GM23338 (cell line): ENCODE measurements around the gene PHOX2A. TPM values are rescaled to one million over a fixed set of nuclear protein-coding genes. Genes with fewer than 3 reads are reported as not detected.

Experiments used
- ATAC-seq: fragments of 200-7000 bp; cut with Tn5 transposase; 3 replicates; pipeline ENCODE4 v1.9.1; 2020
- DNase-seq: peaks from one replicate; pipeline ENCODE4 v3.0.0-alpha.2; 2015; ENCODE audit warnings: low spot score
- H2AFZ ChIP-seq: fragments of 200-600 bp; sonication (generic); 2 replicates; pipeline ENCODE4 v1.8.0; 2016; ENCODE audit warnings: antibody characterized with exemption, mild to moderate bottlenecking, moderate library complexity
- H3F3A ChIP-seq: fragments of 200-600 bp; sonication (generic); replicated peaks from 2 replicates; pipeline ENCODE4 v1.8.0; 2017; ENCODE audit warnings: antibody characterized with exemption, mixed run types, low read depth
- H3K27ac ChIP-seq: fragments of 200-600 bp; sonication (generic); 2 replicates; pipeline ENCODE4 v1.6.1; 2016; ENCODE audit warnings: low read depth
- H3K27me3 ChIP-seq: fragments of 200-600 bp; sonication (generic); 2 replicates; pipeline ENCODE4 v1.8.0; 2016; ENCODE audit warnings: mild to moderate bottlenecking, mixed run types, moderate library complexity; ENCODE audit not compliant: insufficient read depth
- H3K36me3 ChIP-seq: fragments of 200-600 bp; sonication (generic); 2 replicates; pipeline ENCODE4 v1.8.0; 2016; ENCODE audit warnings: mild to moderate bottlenecking; ENCODE audit not compliant: insufficient read depth
- H3K4me1 ChIP-seq: fragments of 200-600 bp; sonication (generic); 2 replicates; pipeline ENCODE4 v1.8.0; 2016; ENCODE audit warnings: mild to moderate bottlenecking, moderate library complexity; ENCODE audit not compliant: insufficient read depth
- H3K4me2 ChIP-seq: fragments of 200-600 bp; sonication (generic); 2 replicates; pipeline ENCODE4 v1.7.1; 2017; ENCODE audit warnings: mixed run types
- H3K4me3 ChIP-seq: fragments of 200-600 bp; sonication (generic); 2 replicates; pipeline ENCODE4 v1.6.1; 2016; ENCODE audit warnings: mixed run types
- H3K79me2 ChIP-seq: fragments of 200-600 bp; sonication (generic); replicated peaks from 2 replicates; pipeline ENCODE4 v1.8.0; 2017; ENCODE audit warnings: mild to moderate bottlenecking; ENCODE audit not compliant: insufficient read depth
- H3K9me2 ChIP-seq: fragments of 200-600 bp; sonication (generic); 2 replicates; pipeline ENCODE4 v1.8.0; 2017; ENCODE audit not compliant: insufficient read depth
- H4K20me1 ChIP-seq: fragments of 200-600 bp; sonication (generic); replicated peaks from 2 replicates; pipeline ENCODE4 v1.8.0; 2017; ENCODE audit warnings: mild to moderate bottlenecking; ENCODE audit not compliant: insufficient read depth
- H3K27ac Mint-ChIP-seq: 2 replicates; pipeline ENCODE4 v1.8.0; 2020; ENCODE audit warnings: inconsistent platforms, mild to moderate bottlenecking, moderate library complexity, mixed read lengths
- H3K27me3 Mint-ChIP-seq: 3 replicates; pipeline ENCODE4 v1.8.0; 2022; ENCODE audit warnings: low read depth, mild to moderate bottlenecking, moderate library complexity, mixed read lengths, inconsistent platforms; ENCODE audit not compliant: insufficient read depth, poor library complexity
- H3K36me3 Mint-ChIP-seq: 3 replicates; pipeline ENCODE4 v1.8.0; 2021; ENCODE audit warnings: low read depth, mild to moderate bottlenecking, inconsistent platforms, moderate library complexity, mixed read lengths
- H3K4me1 Mint-ChIP-seq: 3 replicates; pipeline ENCODE4 v1.8.0; 2020; ENCODE audit warnings: mild to moderate bottlenecking, inconsistent platforms, mixed read lengths
- H3K4me3 Mint-ChIP-seq: 3 replicates; pipeline ENCODE4 v1.8.0; 2021; ENCODE audit warnings: moderate library complexity, mild to moderate bottlenecking, inconsistent platforms, mixed read lengths
- H3K9me3 Mint-ChIP-seq: 3 replicates; pipeline ENCODE4 v1.8.0; 2020; ENCODE audit warnings: moderate library complexity, mild to moderate bottlenecking, inconsistent platforms, mixed read lengths
- CREB1 ChIP-seq: fragments of 250-450 bp; sonication (Bioruptor Pico); IDR thresholded peaks from 2 replicates; pipeline ENCODE4 v1.5.0; 2020; ENCODE audit warnings: low read depth, mild to moderate bottlenecking, moderate library complexity
- EZH2 ChIP-seq: fragments of 200-600 bp; sonication (generic); IDR thresholded peaks from one replicate; pipeline ENCODE4 v1.8.0; 2017; ENCODE audit warnings: antibody characterized with exemption, mild to moderate bottlenecking, low read depth; ENCODE audit not compliant: unreplicated experiment
- EZH2phosphoT487 ChIP-seq: fragments of 200-600 bp; sonication (generic); IDR thresholded peaks from one replicate; pipeline ENCODE4 v1.8.1; 2018; ENCODE audit warnings: antibody characterized with exemption; ENCODE audit not compliant: unreplicated experiment
- JUNB ChIP-seq: IDR thresholded peaks from one replicate; pipeline ENCODE4 v1.6.1; 2016; ENCODE audit warnings: antibody characterized with exemption; ENCODE audit not compliant: unreplicated experiment
- STAT1 ChIP-seq: IDR thresholded peaks from one replicate; pipeline ENCODE4 v1.6.1; 2016; ENCODE audit warnings: antibody characterized with exemption; ENCODE audit not compliant: unreplicated experiment
- ZNF114 ChIP-seq: fragments of 250-450 bp; sonication (Bioruptor Pico); IDR thresholded peaks from 2 replicates; pipeline ENCODE4 v1.5.0; 2020; ENCODE audit warnings: mild to moderate bottlenecking, moderate library complexity
- ZNF331 ChIP-seq: fragments of 250-450 bp; sonication (Bioruptor Pico); IDR thresholded peaks from 2 replicates; pipeline ENCODE4 v1.5.0; 2020; ENCODE audit warnings: low read depth, mild to moderate bottlenecking, moderate library complexity
- ZNF462 ChIP-seq: fragments of 250-450 bp; sonication (Bioruptor Pico); IDR thresholded peaks from 2 replicates; pipeline ENCODE4 v1.5.0; 2020; ENCODE audit warnings: mild to moderate bottlenecking, moderate library complexity
- polyA plus RNA-seq: library from polyadenylated mRNA; unstranded; fragments of >200 nt; fragmentation: Nextera tagmentation; extraction: Ambion mirVana; gene quantifications from 2 replicates; pipeline ENCODE4 v1.2.1, GENCODE V29; 2016
- total RNA-seq: library from RNA; depleted of rRNA; stranded (reverse); fragments of >200 nt; shearing (Covaris generic); gene quantifications from 2 replicates; pipeline ENCODE4 v1.2.3, GENCODE V29; 2014

Gene PHOX2A
- total and polyA plus RNA-seq, 2 experiments from 2014 or later: 0.31 TPM; not detected in 1

GRCh38 chr11:72240461-72241290 is 3.3 kb downstream of the PHOX2A start:
- 0 out of 2 replicates have a peak, but pooled peaks cover 9% of the 10 kb centered on the region for H3F3A ChIP-seq
- H3K36me3 ChIP-seq: no peaks in the 10 kb centered on the region
- peak overlapping the region; percentile 60 for H3K4me3 ChIP-seq
- Mint-ChIP-seq H3K27me3 (peaks cover 54% of the 10 kb centered on the region), H3K9me3 (peaks cover 4% of the 10 kb centered on the region; the same call in 2 of the 3 replicates), H3K4me3 (peak overlapping the region; percentile 71), H3K4me1 (peaks cover 43% of the 10 kb centered on the region), H3K27ac (no peak overlapping the region), H3K36me3 (peaks cover 15% of the 10 kb centered on the region)
- ATAC-seq (0 out of 3 replicates have a peak, but pooled peaks have one; percentile 0), DNase-seq (peak; percentile 34)
- TF ChIP-seq EZH2 (peak; percentile 95), ZNF462 (CRISPR knock-in tag) (no peak), JUNB (no peak), STAT1 (no peak), CREB1 (CRISPR knock-in tag) (no peak), ZNF114 (CRISPR knock-in tag) (no peak), EZH2phosphoT487 (peak; percentile 95), ZNF331 (CRISPR knock-in tag) (no peak)
- H4K20me1 ChIP-seq: peaks cover 10% of the 10 kb centered on the region
- peak overlapping the region; percentile 84; the same call in 1 of the 2 replicates for H2AFZ ChIP-seq
- no peaks in the 10 kb centered on the region for H3K79me2 ChIP-seq
- H3K4me2 ChIP-seq: peak overlapping the region; percentile 94
- peaks cover 74% of the 10 kb centered on the region for H3K27me3 ChIP-seq
- no peaks in the 10 kb centered on the region for H3K9me2 ChIP-seq
- no peak overlapping the region for H3K27ac ChIP-seq
- peaks cover 35% of the 10 kb centered on the region for H3K4me1 ChIP-seq
